CD14-positive monocyte (primary cell): ENCODE measurements around the gene PDGFD. TPM values are rescaled to one million over a fixed set of nuclear protein-coding genes. Genes with fewer than 3 reads are reported as not detected.

ENCODE experiments used
- DNase-seq, 3 donors: peaks; one replicate each; pipeline ENCODE4 v3.0.0-alpha.2; 2011 to 2022
- H2AFZ ChIP-seq: 2 replicates; pipeline ENCODE4 v1.6.0; 2012; ENCODE audit warnings: mild to moderate bottlenecking, low read depth, low read length, inconsistent platforms; ENCODE audit not compliant: insufficient read depth, poor library complexity, severe bottlenecking
- H3K27ac ChIP-seq, 2 donors: 1 replicate in 1 of 2; 2 replicates in 1 of 2; pipeline ENCODE4 v1.5.1; 2012 to 2013; ENCODE audit warnings: low read length in 2 of 2, control low read depth in 1 of 2, inconsistent platforms in 1 of 2, low read depth in 1 of 2, mild to moderate bottlenecking in 1 of 2
- H3K27me3 ChIP-seq, 2 donors: one replicate each; pipeline versions ENCODE4 v1.6.0 to v1.6.1; 2011 to 2013; ENCODE audit warnings: low read length in 2 of 2; ENCODE audit not compliant: control insufficient read depth in 2 of 2, insufficient read depth in 2 of 2
- H3K36me3 ChIP-seq, 2 donors: replicated peaks in 1 of 2; 1 replicate in 1 of 2; 2 replicates in 1 of 2; pipeline versions ENCODE4 v1.5.1 to v1.6.1; 2012 to 2013; ENCODE audit warnings: low read length in 2 of 2, control low read depth in 1 of 2, inconsistent platforms in 1 of 2, mild to moderate bottlenecking in 1 of 2; ENCODE audit not compliant: insufficient read depth in 2 of 2, control insufficient read depth in 1 of 2
- H3K4me1 ChIP-seq, 2 donors: 1 replicate in 1 of 2; 2 replicates in 1 of 2; pipeline versions ENCODE4 v1.5.1 to v1.6.1; 2012 to 2013; ENCODE audit warnings: low read length in 2 of 2, control low read depth in 1 of 2, inconsistent platforms in 1 of 2, mild to moderate bottlenecking in 1 of 2, moderate library complexity in 1 of 2; ENCODE audit not compliant: insufficient read depth in 2 of 2, control insufficient read depth in 1 of 2
- H3K4me2 ChIP-seq: replicated peaks from 2 replicates; pipeline ENCODE3; 2012; ENCODE audit warnings: low read length, moderate library complexity, mild to moderate bottlenecking; ENCODE audit not compliant: poor library complexity, severe bottlenecking; ENCODE audit errors: extremely low read depth
- H3K4me3 ChIP-seq, 3 experiments: fragments of 200-600 bp in 1 of 3; sonication (generic) in 1 of 3; replicated peaks in 1 of 3; 1 replicate in 2 of 3; 2 replicates in 1 of 3; pipeline ENCODE4 v1.5.1; 2011 to 2013; ENCODE audit warnings: low read length in 3 of 3, mild to moderate bottlenecking in 3 of 3, control low read depth in 2 of 3, low read depth in 2 of 3, inconsistent platforms in 1 of 3, moderate library complexity in 1 of 3
- H3K79me2 ChIP-seq: 2 replicates; pipeline ENCODE4 v1.6.0; 2012; ENCODE audit warnings: mild to moderate bottlenecking, control low read depth, inconsistent platforms, low read length, moderate library complexity; ENCODE audit not compliant: insufficient read depth
- H3K9ac ChIP-seq: 2 replicates; pipeline ENCODE4 v1.6.0; 2017; ENCODE audit warnings: low read length, mild to moderate bottlenecking; ENCODE audit not compliant: insufficient read depth, poor library complexity, severe bottlenecking
- H3K9me3 ChIP-seq, 2 donors: replicated peaks in 1 of 2; 1 replicate in 1 of 2; 2 replicates in 1 of 2; pipeline versions ENCODE4 v1.5.1 to v1.6.1; 2012 to 2013; ENCODE audit warnings: low read length in 2 of 2, control low read depth in 1 of 2; ENCODE audit not compliant: control insufficient read depth in 1 of 2, insufficient read depth in 1 of 2
- H4K20me1 ChIP-seq: 2 replicates; pipeline ENCODE4 v1.6.0; 2012; ENCODE audit warnings: mild to moderate bottlenecking, low read length, control low read depth, moderate library complexity; ENCODE audit not compliant: insufficient read depth
- H3K27ac Mint-ChIP-seq, 7 donors: one replicate each; pipeline ENCODE4 v1.8.0; 2020; ENCODE audit warnings: mild to moderate bottlenecking in 7 of 7, mixed read lengths in 7 of 7, moderate library complexity in 6 of 7, inconsistent platforms in 2 of 7
- H3K27me3 Mint-ChIP-seq, 3 donors: one replicate each; pipeline ENCODE4 v1.8.0; 2021 to 2022; ENCODE audit warnings: low read depth in 3 of 3, mild to moderate bottlenecking in 3 of 3, mixed read lengths in 3 of 3, moderate library complexity in 3 of 3, inconsistent platforms in 1 of 3
- H3K36me3 Mint-ChIP-seq, 2 donors: one replicate each; pipeline ENCODE4 v1.8.0; 2020; ENCODE audit warnings: mixed read lengths in 2 of 2, inconsistent platforms in 1 of 2, mild to moderate bottlenecking in 1 of 2
- H3K4me1 Mint-ChIP-seq: one replicate; pipeline ENCODE4 v1.8.0; 2020; ENCODE audit warnings: mild to moderate bottlenecking, mixed read lengths
- H3K4me3 Mint-ChIP-seq, 2 donors: one replicate each; pipeline ENCODE4 v1.8.0; 2020; ENCODE audit warnings: mild to moderate bottlenecking in 2 of 2, mixed read lengths in 2 of 2, moderate library complexity in 1 of 2
- H3K9me3 Mint-ChIP-seq, 7 donors: one replicate each; pipeline ENCODE4 v1.8.0; 2020 to 2022; ENCODE audit warnings: mixed read lengths in 7 of 7, mild to moderate bottlenecking in 6 of 7, moderate library complexity in 6 of 7, inconsistent platforms in 2 of 7
- WGBS: methylation state at CpG from one replicate; pipeline ENCODE4 v1.1.5; 2013; ENCODE audit warnings: missing lambda C conversion rate; ENCODE audit not compliant: insufficient coverage; 5-methylcytosine and 5-hydroxymethylcytosine counted together
- intact Hi-C, 2 donors: fragments of 100-400 bp; cut with micrococcal nuclease; formaldehyde crosslinking; loops; one replicate each; pipeline versions ENCODE4 v1.15.0 to v1.15.1; 2023
- polyA plus RNA-seq, 3 donors: library from polyadenylated mRNA; depleted of rRNA in 1 of 3; unstranded in 2 of 3; stranded (reverse) in 1 of 3; fragments of 300-500 nt in 2 of 3; fragments of >200 nt in 1 of 3; fragmentation: Illumina TruSeq in 2 of 3; gene quantifications; 1 replicate in 2 of 3; 2 replicates in 1 of 3; pipeline ENCODE4 v1.2.3, GENCODE V29; 2012 to 2021
- TF ChIP-seq, protein P1 (sequence below): fragments of 200-600 bp; IDR thresholded peaks from one replicate; pipeline ENCODE4 v1.8.0; 2022; ENCODE audit warnings: antibody characterized with exemption, mild to moderate bottlenecking

PDGFD gene
- polyA plus RNA-seq, 3 donors, result 0.05 to 0.15 TPM; not detected in 1

DNA sequence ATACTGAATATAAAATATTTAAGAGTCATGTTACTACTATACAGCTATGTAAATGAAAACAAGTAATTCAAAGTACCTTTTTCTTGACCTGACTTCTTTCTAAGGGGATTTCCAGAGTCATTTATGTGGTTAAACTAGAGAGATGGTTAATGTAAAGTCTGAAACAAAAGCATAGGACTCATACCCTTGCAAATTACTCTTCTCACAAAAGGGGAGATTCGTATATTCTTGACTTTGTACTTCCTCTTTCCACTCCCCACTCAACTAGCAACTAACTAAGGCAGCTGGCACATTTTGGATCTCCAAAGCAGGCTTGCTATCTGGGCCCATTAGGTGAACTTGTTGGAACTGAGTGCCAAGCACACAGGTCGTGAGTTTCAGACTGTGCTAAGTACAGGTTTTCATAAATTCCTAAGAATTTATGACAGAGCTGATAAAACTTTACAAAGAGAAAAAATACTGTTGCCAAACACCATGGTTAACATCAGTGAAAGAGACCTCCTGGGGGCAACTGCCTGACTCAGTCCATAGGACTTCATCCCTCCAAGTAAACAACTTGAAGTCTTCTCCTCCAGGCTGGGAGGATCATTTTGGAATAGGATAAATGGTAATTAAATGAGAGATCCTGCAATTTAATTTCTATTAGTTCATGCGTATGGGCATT, 204.5 kb downstream of the PDGFD start:
- H3K9me3 ChIP-seq, result no peaks in the 10 kb centered on the region
- H3K9me3 Mint-ChIP-seq, result peaks cover 0 to 4% (median 0%) of the 10 kb centered on the region in 7 donors
- TF ChIP-seq, protein P1, sequence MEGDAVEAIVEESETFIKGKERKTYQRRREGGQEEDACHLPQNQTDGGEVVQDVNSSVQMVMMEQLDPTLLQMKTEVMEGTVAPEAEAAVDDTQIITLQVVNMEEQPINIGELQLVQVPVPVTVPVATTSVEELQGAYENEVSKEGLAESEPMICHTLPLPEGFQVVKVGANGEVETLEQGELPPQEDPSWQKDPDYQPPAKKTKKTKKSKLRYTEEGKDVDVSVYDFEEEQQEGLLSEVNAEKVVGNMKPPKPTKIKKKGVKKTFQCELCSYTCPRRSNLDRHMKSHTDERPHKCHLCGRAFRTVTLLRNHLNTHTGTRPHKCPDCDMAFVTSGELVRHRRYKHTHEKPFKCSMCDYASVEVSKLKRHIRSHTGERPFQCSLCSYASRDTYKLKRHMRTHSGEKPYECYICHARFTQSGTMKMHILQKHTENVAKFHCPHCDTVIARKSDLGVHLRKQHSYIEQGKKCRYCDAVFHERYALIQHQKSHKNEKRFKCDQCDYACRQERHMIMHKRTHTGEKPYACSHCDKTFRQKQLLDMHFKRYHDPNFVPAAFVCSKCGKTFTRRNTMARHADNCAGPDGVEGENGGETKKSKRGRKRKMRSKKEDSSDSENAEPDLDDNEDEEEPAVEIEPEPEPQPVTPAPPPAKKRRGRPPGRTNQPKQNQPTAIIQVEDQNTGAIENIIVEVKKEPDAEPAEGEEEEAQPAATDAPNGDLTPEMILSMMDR, result no peak
- no peak overlapping the region for H3K4me3 Mint-ChIP-seq
- H3K27ac Mint-ChIP-seq, result no peak overlapping the region
- WGBS, result no CpG with 5 or more reads among the region's 3 CpGs
- no peaks in the 10 kb centered on the region for H3K4me1 ChIP-seq
- DNase-seq, result no peak
- H2AFZ ChIP-seq, result no peak overlapping the region
- H3K4me3 ChIP-seq, result no peak overlapping the region
- H3K27me3 ChIP-seq, result no peaks in the 10 kb centered on the region
- H3K36me3 ChIP-seq, result no peaks in the 10 kb centered on the region
- H3K4me1 Mint-ChIP-seq, result no peaks in the 10 kb centered on the region
- no peaks in the 10 kb centered on the region for H4K20me1 ChIP-seq
- H3K9ac ChIP-seq, result no peak overlapping the region
- H3K79me2 ChIP-seq, result no peaks in the 10 kb centered on the region
- no peaks in the 10 kb centered on the region for H3K27me3 Mint-ChIP-seq
- intact Hi-C loops, result no loop called here
- H3K4me2 ChIP-seq, result no peak overlapping the region
- H3K27ac ChIP-seq, result no peak overlapping the region
- no peaks in the 10 kb centered on the region for H3K36me3 Mint-ChIP-seq

DNA sequence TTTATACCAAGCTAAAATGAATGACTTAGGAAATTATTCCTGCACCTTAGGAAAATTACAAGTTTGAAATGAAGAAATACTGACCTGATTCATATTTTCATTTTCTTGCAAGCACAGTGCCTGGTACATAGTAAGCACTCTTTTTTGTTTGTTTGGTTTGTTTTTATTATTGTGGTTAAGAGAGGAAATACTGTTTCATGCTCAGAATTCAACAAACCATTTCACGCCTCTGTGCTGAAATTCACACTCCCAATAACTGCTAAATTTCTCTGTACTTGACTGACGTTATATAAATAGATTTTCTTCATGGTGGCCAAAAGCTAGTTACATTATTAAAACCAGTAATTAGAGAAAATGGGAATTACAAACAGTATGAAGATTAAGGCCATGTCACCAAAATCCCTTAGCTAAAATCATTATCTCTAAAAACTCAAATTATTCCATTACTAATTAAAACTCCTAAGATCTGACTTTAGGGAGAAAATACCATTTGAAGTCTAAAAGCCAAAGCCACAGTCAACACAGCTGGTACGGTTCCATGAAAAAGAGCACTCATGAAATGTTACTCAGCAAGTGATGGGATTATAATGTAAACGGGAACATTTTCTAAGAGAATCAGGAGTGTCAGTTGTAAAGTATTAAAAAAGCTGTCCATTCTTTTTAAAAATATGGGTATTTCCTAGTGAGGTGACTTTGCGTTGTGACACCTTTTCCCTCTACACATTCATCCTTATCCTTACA, 205.3 kb downstream of the PDGFD start:
- Histone ChIP-seq H3K9me3 (no peaks in the 10 kb centered on the region), H4K20me1 (no peaks in the 10 kb centered on the region), H3K4me2 (no peak overlapping the region), H3K27ac (no peak overlapping the region), H2AFZ (no peak overlapping the region), H3K4me3 (no peak overlapping the region), H3K27me3 (no peaks in the 10 kb centered on the region), H3K36me3 (no peaks in the 10 kb centered on the region), H3K79me2 (no peaks in the 10 kb centered on the region), H3K9ac (no peak overlapping the region), H3K4me1 (no peaks in the 10 kb centered on the region)
- Mint-ChIP-seq H3K27me3 (no peaks in the 10 kb centered on the region), H3K36me3 (no peaks in the 10 kb centered on the region), H3K4me1 (no peaks in the 10 kb centered on the region), H3K4me3 (no peak overlapping the region), H3K27ac (no peak overlapping the region), H3K9me3 (peaks cover 0 to 4% (median 0%) of the 10 kb centered on the region in 7 donors)
- intact Hi-C loops, result no loop called here
- no peak for DNase-seq
- 100% methylated on average over 1 of the region's 5 CpGs for WGBS
- TF ChIP-seq, protein P1, result no peak
